Astrocyte (in vitro differentiated cells and primary cell): Measurements from ENCODE around the gene BCO1.

Experiments used
- CTCF ChIP-seq: IDR thresholded peaks from 2 replicates; pipeline ENCODE4 v1.5.1; 2011; ENCODE audit warnings: low read depth, mild to moderate bottlenecking, inconsistent platforms, low read length, moderate library complexity; ENCODE audit not compliant: insufficient read depth
- EZH2 ChIP-seq: IDR thresholded peaks from 2 replicates; pipeline ENCODE4 v1.6.1; 2012; ENCODE audit warnings: mild to moderate bottlenecking, low read length, inconsistent platforms; ENCODE audit not compliant: insufficient read depth

GRCh38 chr16:81324808-81325207 lies 86.3 kb downstream of the BCO1 start:
- TF ChIP-seq CTCF = no peak
- TF ChIP-seq EZH2 = no peak
